Activated T-cell treated with anti-CD3 and anti-CD28 coated beads, Interleukin-2, amount 50 U/mL, for 72 hours (primary cell): ENCODE measurements around the gene COX17. TPM values are rescaled to one million over a fixed set of nuclear protein-coding genes. Genes with fewer than 3 reads are reported as not detected.
A peak's percentile ranks its signal among the peaks of the same experiment; 100 is the strongest.

Experiments
- ATAC-seq, 2 donors: fragments of 150-1000 bp; cut with Tn5 transposase; replicated peaks in 1 of 2; 2 replicates each; pipeline ENCODE4 v1.10.0; 2021; ENCODE audit warnings: moderate library complexity in 2 of 2, mild to moderate bottlenecking in 1 of 2
- DNase-seq, 2 donors: peaks; one replicate each; pipeline ENCODE4 v3.0.0; 2021 to 2022; ENCODE audit warnings: mixed read lengths in 1 of 2
- H3K27ac Mint-ChIP-seq: one replicate; pipeline ENCODE4 v1.8.0; 2022; ENCODE audit warnings: mild to moderate bottlenecking, moderate library complexity, mixed read lengths
- H3K27me3 Mint-ChIP-seq: one replicate; pipeline ENCODE4 v1.8.0; 2022; ENCODE audit warnings: low read depth, mixed read lengths
- H3K36me3 Mint-ChIP-seq, 2 donors: one replicate each; pipeline ENCODE4 v1.8.0; 2022; ENCODE audit warnings: mixed read lengths in 2 of 2, mild to moderate bottlenecking in 1 of 2; ENCODE audit not compliant: insufficient read depth in 2 of 2
- H3K4me1 Mint-ChIP-seq: one replicate; pipeline ENCODE4 v1.8.0; 2022; ENCODE audit warnings: low read depth, mixed read lengths
- H3K4me3 Mint-ChIP-seq, 2 donors: one replicate each; pipeline ENCODE4 v1.8.0; 2022; ENCODE audit warnings: mild to moderate bottlenecking in 2 of 2, mixed read lengths in 2 of 2, moderate library complexity in 2 of 2
- H3K9me3 Mint-ChIP-seq, 2 donors: one replicate each; pipeline ENCODE4 v1.8.0; 2022; ENCODE audit warnings: mixed read lengths in 2 of 2
- total RNA-seq, 2 donors: library from RNA; stranded (reverse); gene quantifications; one replicate each; pipeline ENCODE4 v1.2.3, GENCODE V29; 2022

The COX17 gene
- total RNA-seq, 2 donors from 2014 or later = 58.5 to 63.9 TPM

- Mint-ChIP-seq H3K4me1 (peaks cover 7% of the 10 kb centered on the region), H3K4me3 (no peak overlapping the region), H3K27ac (no peak overlapping the region), H3K27me3 (no peaks in the 10 kb centered on the region), H3K36me3 (peaks cover 6 to 12% of the 10 kb centered on the region in 2 donors), H3K9me3 (no peaks in the 10 kb centered on the region)
- ATAC-seq = no peak
- DNase-seq = no peak
Measured at GRCh38 chr3:119664850-119665379, 12.3 kb downstream of the COX17 start.

GRCh38 chr3:119664370-119664769, 12.8 kb downstream of the COX17 start:
- DNase-seq = no peak
- H3K27me3 Mint-ChIP-seq = no peaks in the 10 kb centered on the region
- peak overlapping the region; percentile 40 for H3K27ac Mint-ChIP-seq
- H3K4me3 Mint-ChIP-seq = no peak overlapping the region
- H3K36me3 Mint-ChIP-seq = peaks cover 6 to 7% of the 10 kb centered on the region in 2 donors
- H3K4me1 Mint-ChIP-seq = peaks cover 7% of the 10 kb centered on the region
- no peaks in the 10 kb centered on the region for H3K9me3 Mint-ChIP-seq
- ATAC-seq = no peak

GRCh38 chr3:119663885-119664284, 13.3 kb downstream of the COX17 start:
- Mint-ChIP-seq H3K36me3 (peaks cover 3 to 6% of the 10 kb centered on the region in 2 donors), H3K4me3 (no peak overlapping the region), H3K27me3 (no peaks in the 10 kb centered on the region), H3K27ac (no peak overlapping the region), H3K9me3 (no peaks in the 10 kb centered on the region), H3K4me1 (peaks cover 7% of the 10 kb centered on the region)
- ATAC-seq (no peak), DNase-seq (no peak)

- no peaks in the 10 kb centered on the region for H3K27me3 Mint-ChIP-seq
- H3K36me3 Mint-ChIP-seq = peaks cover 3 to 4% of the 10 kb centered on the region in 2 donors
- H3K9me3 Mint-ChIP-seq = no peaks in the 10 kb centered on the region
- peaks cover 7% of the 10 kb centered on the region for H3K4me1 Mint-ChIP-seq
- ATAC-seq (no peak), DNase-seq (no peak)
- no peak overlapping the region for H3K4me3 Mint-ChIP-seq
- H3K27ac Mint-ChIP-seq = peak overlapping the region; percentile 62
Measured at GRCh38 chr3:119662604-119663373, 14.4 kb downstream of the COX17 start.

- Mint-ChIP-seq H3K36me3 (no peaks in the 10 kb centered on the region), H3K27ac (no peak within 1 kb of the TSS), H3K27me3 (no peaks in the 10 kb centered on the region), H3K4me1 (peaks cover 7% of the 10 kb centered on the region), H3K9me3 (no peaks in the 10 kb centered on the region), H3K4me3 (no peak within 1 kb of the TSS)
- DNase-seq (no peak), ATAC-seq (no peak)
Measured at GRCh38 chr3:119660474-119661440, 16.4 kb downstream of the COX17 start, which contains the start of gene POPDC2. Gene POPDC2, minus strand, starts transcription at chr3:119660589. Its CDS starts 166 bp downstream, at chr3:119660423.

- no peak overlapping the region for H3K27ac Mint-ChIP-seq
- DNase-seq = no peak
- H3K4me3 Mint-ChIP-seq = no peak overlapping the region
- no peaks in the 10 kb centered on the region for H3K9me3 Mint-ChIP-seq
- H3K36me3 Mint-ChIP-seq = no peaks in the 10 kb centered on the region
- no peak for ATAC-seq
- H3K4me1 Mint-ChIP-seq = peaks cover 7% of the 10 kb centered on the region
- no peaks in the 10 kb centered on the region for H3K27me3 Mint-ChIP-seq
Measured at GRCh38 chr3:119659606-119660291, 17.5 kb downstream of the COX17 start.

GRCh38 chr3:119658994-119659393, 18.2 kb downstream of the COX17 start:
- no peak for DNase-seq
- no peak overlapping the region for H3K4me3 Mint-ChIP-seq
- peaks cover 7% of the 10 kb centered on the region for H3K4me1 Mint-ChIP-seq
- no peaks in the 10 kb centered on the region for H3K36me3 Mint-ChIP-seq
- no peaks in the 10 kb centered on the region for H3K27me3 Mint-ChIP-seq
- ATAC-seq = no peak
- no peak overlapping the region for H3K27ac Mint-ChIP-seq
- no peaks in the 10 kb centered on the region for H3K9me3 Mint-ChIP-seq

- no peak for ATAC-seq
- H3K27ac Mint-ChIP-seq = no peak overlapping the region
- DNase-seq = no peak
- no peak overlapping the region for H3K4me3 Mint-ChIP-seq
- peaks cover 7% of the 10 kb centered on the region for H3K4me1 Mint-ChIP-seq
- no peaks in the 10 kb centered on the region for H3K9me3 Mint-ChIP-seq
- H3K36me3 Mint-ChIP-seq = no peaks in the 10 kb centered on the region
- H3K27me3 Mint-ChIP-seq = no peaks in the 10 kb centered on the region
Measured at GRCh38 chr3:119657887-119658702, 19.1 kb downstream of the COX17 start.

- Mint-ChIP-seq H3K27ac (no peak overlapping the region), H3K4me3 (no peak overlapping the region), H3K27me3 (no peaks in the 10 kb centered on the region), H3K36me3 (no peaks in the 10 kb centered on the region), H3K4me1 (no peaks in the 10 kb centered on the region), H3K9me3 (no peaks in the 10 kb centered on the region)
- ATAC-seq (no peak), DNase-seq (no peak)
Measured at GRCh38 chr3:119653876-119654275, 23.3 kb downstream of the COX17 start.

- H3K27me3 Mint-ChIP-seq = no peaks in the 10 kb centered on the region
- no peak overlapping the region for H3K4me3 Mint-ChIP-seq
- no peaks in the 10 kb centered on the region for H3K9me3 Mint-ChIP-seq
- no peak for ATAC-seq
- H3K4me1 Mint-ChIP-seq = no peaks in the 10 kb centered on the region
- no peak for DNase-seq
- no peak overlapping the region for H3K27ac Mint-ChIP-seq
- no peaks in the 10 kb centered on the region for H3K36me3 Mint-ChIP-seq
Measured at GRCh38 chr3:119652306-119653033, 24.7 kb downstream of the COX17 start.

GRCh38 chr3:119649761-119650160, 27.4 kb downstream of the COX17 start:
- ATAC-seq (no peak), DNase-seq (no peak)
- H3K4me1 Mint-ChIP-seq = no peaks in the 10 kb centered on the region
- H3K9me3 Mint-ChIP-seq = no peaks in the 10 kb centered on the region
- H3K27ac Mint-ChIP-seq = no peak overlapping the region
- H3K27me3 Mint-ChIP-seq = no peaks in the 10 kb centered on the region
- H3K36me3 Mint-ChIP-seq = no peaks in the 10 kb centered on the region
- no peak overlapping the region for H3K4me3 Mint-ChIP-seq
